Stimulated activated CD8-positive, alpha-beta memory T cell treated with anti-CD3 and anti-CD28 coated beads, Interleukin-4, amount 100 ng/mL, for 1 hour (primary cell): ENCODE data around the gene CDK7.
"Not testable (repeated sequence)": the region's sequence is repeated elsewhere in the genome, so short reads cannot be mapped to it uniquely, and the experiment has no call there.

Experiments used
- DNase-seq, 2 donors: peaks; one replicate each; pipeline ENCODE4 v3.0.0-alpha.2; 2020; ENCODE audit warnings: low read depth in 2 of 2, low spot score in 1 of 2

Gene CDK7

GRCh38 chr5:69234457-69235268 is at the start of gene CDK7:
Gene CDK7, plus strand, starts transcription at chr5:69234886. Its CDS starts 90 bp downstream, at chr5:69234976.
- peak; percentile 77 to 87 for DNase-seq

GRCh38 chr5:69187342-69187741 is 47.3 kb upstream of the CDK7 start:
- DNase-seq: no peak

- DNase-seq: no peak
These were observed 45.9 kb upstream of the CDK7 start for GRCh38 chr5:69188811-69189161.

- peak; percentile 75 to 81 for DNase-seq
These were observed 45.3 kb upstream of the CDK7 start, which contains the start of gene CENPH for GRCh38 chr5:69189162-69190086. Gene CENPH, plus strand, starts transcription at chr5:69189583. Its CDS starts 52 bp downstream, at chr5:69189635.

- no peak for DNase-seq
These were observed 32.2 kb upstream of the CDK7 start for GRCh38 chr5:69202497-69202896.

GRCh38 chr5:69206528-69207190 is 28.0 kb upstream of the CDK7 start:
- no peak for DNase-seq

- DNase-seq: no peak
These were observed 25.1 kb upstream of the CDK7 start for GRCh38 chr5:69209602-69210001.

- no peak for DNase-seq
These were observed 23.5 kb upstream of the CDK7 start for GRCh38 chr5:69211200-69211599.

GRCh38 chr5:69212022-69212421 is 22.7 kb upstream of the CDK7 start:
- DNase-seq: no peak

GRCh38 chr5:69213513-69214215 is 21.0 kb upstream of the CDK7 start:
- no peak for DNase-seq

- DNase-seq: no peak
These were observed 17.6 kb upstream of the CDK7 start for GRCh38 chr5:69217151-69217511.

- DNase-seq: peak; percentile 90 to 93
These were observed 16.8 kb upstream of the CDK7 start for GRCh38 chr5:69217548-69218526.

- no peak for DNase-seq
These were observed 14.7 kb upstream of the CDK7 start for GRCh38 chr5:69219939-69220338.

GRCh38 chr5:69220371-69220770 is 14.3 kb upstream of the CDK7 start:
- DNase-seq: not testable (repeated sequence)

- DNase-seq: not testable (repeated sequence)
These were observed 13.9 kb upstream of the CDK7 start for GRCh38 chr5:69220833-69221232.

- no peak for DNase-seq
These were observed 10.2 kb upstream of the CDK7 start for GRCh38 chr5:69224520-69224919.

GRCh38 chr5:69225860-69226259 is 8.8 kb upstream of the CDK7 start:
- no peak for DNase-seq

GRCh38 chr5:69230181-69230580 is 4.5 kb upstream of the CDK7 start:
- no peak for DNase-seq

- DNase-seq: no peak
These were observed 3.4 kb upstream of the CDK7 start for GRCh38 chr5:69231281-69231680.

- no peak for DNase-seq
These were observed 2.8 kb upstream of the CDK7 start for GRCh38 chr5:69231851-69232250.
